G401.6 (cell line): ENCODE measurements around the gene ATG3.
"Not testable (repeated sequence)": the region's sequence is repeated elsewhere in the genome, so short reads cannot be mapped to it uniquely, and the experiment has no call there.

Experiments
- FAIRE-seq: peaks from 2 replicates; lab custom pipeline; 2012; peaks lifted over from hg19 to GRCh38; lab: Jason Lieb, UNC

The ATG3 gene

GRCh38 chr3:112497897-112498548 is 63.7 kb downstream of the ATG3 start:
- no peak for FAIRE-seq

- no peak for FAIRE-seq
Observed at GRCh38 chr3:112496366-112497067, 65.2 kb downstream of the ATG3 start.

GRCh38 chr3:112494448-112494767 is 67.4 kb downstream of the ATG3 start:
- FAIRE-seq, result not testable (repeated sequence)

- FAIRE-seq, result no peak
Observed at GRCh38 chr3:112492124-112492523, 69.6 kb downstream of the ATG3 start.

- no peak for FAIRE-seq
Observed at GRCh38 chr3:112491373-112491772, 70.4 kb downstream of the ATG3 start.

GRCh38 chr3:112489674-112490479 is 71.9 kb downstream of the ATG3 start:
- FAIRE-seq, result no peak

GRCh38 chr3:112486811-112487505 is 74.8 kb downstream of the ATG3 start:
- FAIRE-seq, result no peak

GRCh38 chr3:112484352-112484751 is 77.4 kb downstream of the ATG3 start:
- no peak for FAIRE-seq

GRCh38 chr3:112482675-112483074 is 79.1 kb downstream of the ATG3 start:
- FAIRE-seq, result no peak
